ENCODE data around the gene ANO10. TPM values are rescaled to one million over a fixed set of nuclear protein-coding genes. Genes with fewer than 3 reads are reported as not detected.
"Not testable (repeated sequence)": the region's sequence is repeated elsewhere in the genome, so short reads cannot be mapped to it uniquely, and the experiment has no call there.

Gene ANO10
- total RNA-seq, 4 donors from 2014 or later = 28.2 to 36.9 (median 31.6) TPM

- 97% methylated on average over 2 of the region's 2 CpGs for WGBS
- Histone ChIP-seq H3K36me3 (no peaks in the 10 kb centered on the region), H3K27ac (no peak overlapping the region), H3K4me3 (no peak overlapping the region), H3K4me1 (no peaks in the 10 kb centered on the region), H3K9me3 (no peaks in the 10 kb centered on the region), H3K27me3 (no peaks in the 10 kb centered on the region)
- TF ChIP-seq, protein P1, sequence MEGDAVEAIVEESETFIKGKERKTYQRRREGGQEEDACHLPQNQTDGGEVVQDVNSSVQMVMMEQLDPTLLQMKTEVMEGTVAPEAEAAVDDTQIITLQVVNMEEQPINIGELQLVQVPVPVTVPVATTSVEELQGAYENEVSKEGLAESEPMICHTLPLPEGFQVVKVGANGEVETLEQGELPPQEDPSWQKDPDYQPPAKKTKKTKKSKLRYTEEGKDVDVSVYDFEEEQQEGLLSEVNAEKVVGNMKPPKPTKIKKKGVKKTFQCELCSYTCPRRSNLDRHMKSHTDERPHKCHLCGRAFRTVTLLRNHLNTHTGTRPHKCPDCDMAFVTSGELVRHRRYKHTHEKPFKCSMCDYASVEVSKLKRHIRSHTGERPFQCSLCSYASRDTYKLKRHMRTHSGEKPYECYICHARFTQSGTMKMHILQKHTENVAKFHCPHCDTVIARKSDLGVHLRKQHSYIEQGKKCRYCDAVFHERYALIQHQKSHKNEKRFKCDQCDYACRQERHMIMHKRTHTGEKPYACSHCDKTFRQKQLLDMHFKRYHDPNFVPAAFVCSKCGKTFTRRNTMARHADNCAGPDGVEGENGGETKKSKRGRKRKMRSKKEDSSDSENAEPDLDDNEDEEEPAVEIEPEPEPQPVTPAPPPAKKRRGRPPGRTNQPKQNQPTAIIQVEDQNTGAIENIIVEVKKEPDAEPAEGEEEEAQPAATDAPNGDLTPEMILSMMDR (IDR thresholded peaks at IDR 0.05) = no peak
- no peak for TF ChIP-seq POLR2AphosphoS5 (IDR thresholded peaks at IDR 0.05)
- no peak for TF ChIP-seq POLR2A (IDR thresholded peaks at IDR 0.05)
- TF ChIP-seq EP300 (IDR thresholded peaks at IDR 0.05) = no peak
- no peak for DNase-seq (ENCODE audit: low spot score in 2 of 2)
Observed at GRCh38 chr3:43461345-43461744, 160.5 kb downstream of the ANO10 start.

GRCh38 chr3:43457038-43457437 is 164.8 kb downstream of the ANO10 start:
- H3K4me1 ChIP-seq; H3K9me3 ChIP-seq; DNase-seq (ENCODE audit: low spot score in 2 of 2); H3K4me3 ChIP-seq; H3K36me3 ChIP-seq; H3K27me3 ChIP-seq; H3K27ac ChIP-seq: not testable (repeated sequence)
- WGBS = 62% methylated on average over 1 of the region's 1 CpG

DNA sequence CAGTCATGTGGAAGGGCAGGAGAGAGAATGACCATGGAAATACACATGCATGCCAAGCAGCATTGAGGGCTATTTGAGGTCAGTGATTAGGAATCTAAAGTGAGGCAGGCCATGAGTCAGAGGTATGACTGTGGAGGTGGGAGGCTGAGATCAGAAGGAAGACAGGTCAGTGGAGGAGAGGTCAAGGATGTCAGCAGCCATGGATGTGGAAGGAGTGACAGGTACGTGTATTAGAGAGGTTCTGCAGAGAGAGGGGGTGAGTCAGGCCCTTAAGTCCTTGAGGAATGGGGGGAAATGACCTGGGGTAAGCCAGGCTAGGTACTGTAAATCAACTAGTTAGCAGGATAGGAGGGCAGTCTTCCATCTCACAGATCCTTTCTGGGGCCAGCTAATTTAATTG is 166.6 kb downstream of the ANO10 start:
- H3K4me1 ChIP-seq = no peaks in the 10 kb centered on the region
- TF ChIP-seq POLR2A (IDR thresholded peaks at IDR 0.05) (no peak), POLR2AphosphoS5 (IDR thresholded peaks at IDR 0.05) (no peak), EP300 (IDR thresholded peaks at IDR 0.05) (no peak)
- TF ChIP-seq, protein P1 (IDR thresholded peaks at IDR 0.05) = no peak
- no peaks in the 10 kb centered on the region for H3K36me3 ChIP-seq
- H3K4me3 ChIP-seq = no peak overlapping the region
- DNase-seq (ENCODE audit: low spot score in 2 of 2) = no peak
- no peak overlapping the region for H3K27ac ChIP-seq
- no peaks in the 10 kb centered on the region for H3K27me3 ChIP-seq
- no peaks in the 10 kb centered on the region for H3K9me3 ChIP-seq
- 68% methylated on average over 1 of the region's 1 CpG for WGBS

- Histone ChIP-seq H3K9me3 (no peaks in the 10 kb centered on the region), H3K36me3 (no peaks in the 10 kb centered on the region), H3K4me1 (no peaks in the 10 kb centered on the region), H3K27me3 (no peaks in the 10 kb centered on the region), H3K4me3 (no peak overlapping the region), H3K27ac (no peak overlapping the region)
- WGBS = 74% methylated on average over 1 of the region's 1 CpG
- no peak for DNase-seq (ENCODE audit: low spot score in 2 of 2)
- TF ChIP-seq POLR2AphosphoS5 (IDR thresholded peaks at IDR 0.05) (no peak), POLR2A (IDR thresholded peaks at IDR 0.05) (no peak), EP300 (IDR thresholded peaks at IDR 0.05) (no peak)
- TF ChIP-seq, protein P1 (IDR thresholded peaks at IDR 0.05) = no peak
Observed at GRCh38 chr3:43453981-43454380, 167.8 kb downstream of the ANO10 start.

DNA sequence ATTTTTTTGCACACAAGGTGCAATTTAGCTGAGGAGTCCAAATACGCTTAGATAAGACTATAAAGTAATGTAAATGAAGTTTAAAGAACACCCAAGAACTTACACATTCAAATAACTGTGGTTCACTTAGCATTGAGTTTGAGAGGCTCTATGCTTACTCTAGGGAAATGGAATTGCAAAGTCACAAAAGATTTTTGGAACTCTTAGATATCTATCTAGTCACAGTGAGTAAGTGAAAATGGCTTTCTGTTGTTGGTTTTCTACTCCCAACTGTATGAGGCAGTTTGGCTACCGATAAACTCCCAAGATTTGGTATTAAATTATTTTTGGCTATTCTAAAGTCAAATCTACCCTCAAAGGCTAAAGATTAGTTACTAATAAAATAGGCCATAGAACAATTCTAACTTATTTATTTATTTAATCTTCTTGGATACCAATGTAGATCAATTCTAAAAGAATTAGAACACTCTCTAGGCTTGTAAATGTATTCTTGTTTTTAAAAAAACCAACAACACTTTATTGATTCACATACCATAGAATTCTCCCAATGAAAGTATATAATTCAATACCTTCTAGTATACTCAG is 170.0 kb downstream of the ANO10 start:
- WGBS = 95% methylated on average over 2 of the region's 2 CpGs
- no peaks in the 10 kb centered on the region for H3K36me3 ChIP-seq

More for the DNA sequence above, 170.0 kb downstream of the ANO10 start:
- TF ChIP-seq EP300 (IDR thresholded peaks at IDR 0.05) (no peak), POLR2A (IDR thresholded peaks at IDR 0.05) (no peak), POLR2AphosphoS5 (IDR thresholded peaks at IDR 0.05) (no peak)
- TF ChIP-seq, protein P1 (IDR thresholded peaks at IDR 0.05) = no peak
- Histone ChIP-seq H3K27me3 (no peaks in the 10 kb centered on the region), H3K4me1 (no peaks in the 10 kb centered on the region), H3K4me3 (no peak overlapping the region), H3K9me3 (no peaks in the 10 kb centered on the region), H3K27ac (no peak overlapping the region)
- no peak for DNase-seq (ENCODE audit: low spot score in 2 of 2)

Measured in suprapubic skin (tissue), 4 donors.